ENCODE data around the gene NT5DC4. TPM values are rescaled to one million over a fixed set of nuclear protein-coding genes. Genes with fewer than 3 reads are reported as not detected.
"Not testable (repeated sequence)": the region's sequence is repeated elsewhere in the genome, so short reads cannot be mapped to it uniquely, and the experiment has no call there.

Gene NT5DC4
- total RNA-seq, 1 experiment from 2014 or later, result 0.22 TPM

GRCh38 chr2:112706170-112706664 lies 14.6 kb upstream of the NT5DC4 start:
- Histone ChIP-seq H3K4me1 (ENCODE audit: control insufficient read depth in 1 of 2, insufficient read depth in 2 of 2, low read length in 2 of 2) (no peaks in the 10 kb centered on the region), H3K9me3 (ENCODE audit: control insufficient read depth in 1 of 2, insufficient read depth in 1 of 2, low read depth in 1 of 2, low read length in 2 of 2) (no peaks in the 10 kb centered on the region), H3K4me2 (ENCODE audit: low read length) (no peak overlapping the region), H3K27ac (ENCODE audit: low read depth, low read length) (no peak overlapping the region), H3K36me3 (ENCODE audit: control insufficient read depth in 1 of 2, insufficient read depth in 2 of 2, low read length in 2 of 2) (no peaks in the 10 kb centered on the region), H3K9ac (ENCODE audit: low read length) (no peak overlapping the region), H3K9me2 (ENCODE audit: insufficient read depth) (no peaks in the 10 kb centered on the region), H3K79me2 (ENCODE audit: insufficient read depth, low read length) (no peaks in the 10 kb centered on the region), H3K27me3 (ENCODE audit: insufficient read depth, low read length) (no peaks in the 10 kb centered on the region), H3K4me3 (replicated peaks in 1 of 2; ENCODE audit: low read depth in 1 of 2, low read length in 2 of 2) (no peak overlapping the region), H2AFZ (ENCODE audit: low read depth, low read length, poor library complexity, severe bottlenecking) (no peak overlapping the region), H4K20me1 (ENCODE audit: insufficient read depth) (no peaks in the 10 kb centered on the region)
- TF ChIP-seq CBX3 (IDR thresholded peaks at IDR 0.05; ENCODE audit: low read depth) (no peak), ZNF274 (IDR thresholded peaks at IDR 0.05; ENCODE audit: low read depth, low read length) (no peak)
- intact Hi-C loops (cut with micrococcal nuclease), result no loop called here
- ChIA-PET CTCF (interaction anchor here (0.9 kb wide), 1 partner anchor 19 kb away, joined by 4 read pairs; no protein-coding TSS in a partner anchor), POLR2A (no interaction called here), RAD21 (ENCODE audit: low non-redundant PET in 1 of 2, low total read pairs in 2 of 2, uncharacterized antibody in 2 of 2, unreplicated experiment in 2 of 2) (no interaction called here)
- no TSS peak for BruUV-seq (replicated peaks)
- DNase-seq (ENCODE audit: low read depth, low spot score) (no peak), ATAC-seq (no peak)

- H3K27ac ChIP-seq (ENCODE audit: low read depth, low read length); H3K27me3 ChIP-seq (ENCODE audit: insufficient read depth, low read length); H4K20me1 ChIP-seq (ENCODE audit: insufficient read depth); H2AFZ ChIP-seq (ENCODE audit: low read depth, low read length, poor library complexity, severe bottlenecking); H3K9me2 ChIP-seq (ENCODE audit: insufficient read depth); RAD21 ChIA-PET (ENCODE audit: low non-redundant PET in 1 of 2, low total read pairs in 2 of 2, uncharacterized antibody in 2 of 2, unreplicated experiment in 2 of 2); intact Hi-C loops (cut with micrococcal nuclease); H3K4me2 ChIP-seq (ENCODE audit: low read length); H3K79me2 ChIP-seq (ENCODE audit: insufficient read depth, low read length); H3K4me1 ChIP-seq (ENCODE audit: control insufficient read depth in 1 of 2, insufficient read depth in 2 of 2, low read length in 2 of 2); H3K9me3 ChIP-seq (ENCODE audit: control insufficient read depth in 1 of 2, insufficient read depth in 1 of 2, low read depth in 1 of 2, low read length in 2 of 2); H3K4me3 ChIP-seq (replicated peaks in 1 of 2; ENCODE audit: low read depth in 1 of 2, low read length in 2 of 2); DNase-seq (ENCODE audit: low read depth, low spot score); BruUV-seq (replicated peaks); ATAC-seq; H3K9ac ChIP-seq (ENCODE audit: low read length); H3K36me3 ChIP-seq (ENCODE audit: control insufficient read depth in 1 of 2, insufficient read depth in 2 of 2, low read length in 2 of 2): not testable (repeated sequence)
- POLR2A ChIA-PET, result interaction anchor here (1.2 kb wide), 1 partner anchor 14 kb away, joined by 4 read pairs; no protein-coding TSS in a partner anchor
- CTCF ChIA-PET, result interaction anchor here (0.8 kb wide), 1 partner anchor 19 kb away, joined by 3 read pairs; no protein-coding TSS in a partner anchor
Observed at GRCh38 chr2:112706947-112707346, 13.9 kb upstream of the NT5DC4 start.

- Histone ChIP-seq H3K4me3 (replicated peaks in 1 of 2; ENCODE audit: low read depth in 1 of 2, low read length in 2 of 2) (no peak overlapping the region), H3K9ac (ENCODE audit: low read length) (no peak overlapping the region), H3K27ac (ENCODE audit: low read depth, low read length) (no peak overlapping the region), H3K27me3 (ENCODE audit: insufficient read depth, low read length) (no peaks in the 10 kb centered on the region), H3K4me2 (ENCODE audit: low read length) (no peak overlapping the region), H4K20me1 (ENCODE audit: insufficient read depth) (no peaks in the 10 kb centered on the region), H3K9me3 (ENCODE audit: control insufficient read depth in 1 of 2, insufficient read depth in 1 of 2, low read depth in 1 of 2, low read length in 2 of 2) (no peaks in the 10 kb centered on the region), H3K79me2 (ENCODE audit: insufficient read depth, low read length) (no peaks in the 10 kb centered on the region), H3K36me3 (ENCODE audit: control insufficient read depth in 1 of 2, insufficient read depth in 2 of 2, low read length in 2 of 2) (no peaks in the 10 kb centered on the region), H3K9me2 (ENCODE audit: insufficient read depth) (no peaks in the 10 kb centered on the region), H3K4me1 (ENCODE audit: control insufficient read depth in 1 of 2, insufficient read depth in 2 of 2, low read length in 2 of 2) (peaks cover 0 to 12% of the 10 kb centered on the region in 2 experiments; a peak in 2 of 4 replicates), H2AFZ (ENCODE audit: low read depth, low read length, poor library complexity, severe bottlenecking) (no peak overlapping the region)
- TF ChIP-seq YY1 (IDR thresholded peaks at IDR 0.05; ENCODE audit: extremely low read depth, insufficient replicate concordance, low read depth, low read length) (no peak), FOSL1 (IDR thresholded peaks at IDR 0.05; ENCODE audit: low read depth) (no peak), EZH2 (IDR thresholded peaks at IDR 0.05) (no peak), REST (IDR thresholded peaks at IDR 0.05; ENCODE audit: low read depth) (no peak), EGR1 (IDR thresholded peaks at IDR 0.05; ENCODE audit: low read depth) (no peak), ELF1 (IDR thresholded peaks at IDR 0.05; ENCODE audit: borderline replicate concordance, low read depth) (no peak), TCF7L2 (IDR thresholded peaks at IDR 0.05; ENCODE audit: borderline replicate concordance, extremely low read depth, insufficient read depth, insufficient read length) (no peak)
- POLR2A ChIA-PET, result no interaction called here
- intact Hi-C loops (cut with micrococcal nuclease), result no loop called here
- RAD21 ChIA-PET (ENCODE audit: low non-redundant PET in 1 of 2, low total read pairs in 2 of 2, uncharacterized antibody in 2 of 2, unreplicated experiment in 2 of 2), result no interaction called here
- CTCF ChIA-PET, result no interaction called here
- ATAC-seq (no peak), DNase-seq (ENCODE audit: low read depth, low spot score) (no peak)
- BruUV-seq (replicated peaks), result no TSS peak
Observed at GRCh38 chr2:112708968-112709367, 11.9 kb upstream of the NT5DC4 start.
